Loucy (cell line): ENCODE measurements around the gene TRAP1.

Experiments used
- EZH2phosphoT487 ChIP-seq: fragments of 200-600 bp; IDR thresholded peaks from 2 replicates; pipeline ENCODE4 v1.6.1; 2018; ENCODE audit warnings: antibody characterized with exemption, mild to moderate bottlenecking, moderate library complexity, borderline replicate concordance
- TF ChIP-seq, protein P1 (sequence below): fragments of 200-600 bp; sonication (generic); conservative IDR thresholded peaks from 2 replicates; pipeline ENCODE4 v1.5.1; 2014; ENCODE audit warnings: mild to moderate bottlenecking, antibody characterized with exemption, low read length

DNA sequence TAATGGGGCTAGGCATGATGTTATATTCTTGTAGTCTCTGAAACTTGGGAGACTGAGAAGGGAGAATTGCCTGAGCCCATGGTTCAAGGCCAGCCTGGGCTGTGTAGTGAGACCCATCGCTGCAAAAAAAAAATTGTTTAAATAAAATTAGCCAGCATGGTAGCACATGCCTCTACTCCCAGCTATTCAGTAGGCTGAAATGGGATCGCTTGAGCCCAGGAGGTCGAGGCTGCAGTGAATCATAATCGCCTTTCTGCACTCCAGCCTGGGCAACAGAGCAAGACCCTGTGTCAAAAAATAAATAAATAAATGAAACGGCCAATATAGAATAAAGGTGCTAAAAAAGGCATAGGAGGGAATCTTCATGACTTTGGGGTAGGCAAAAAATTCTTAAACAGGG, 92.0 kb downstream of the TRAP1 start:
- TF ChIP-seq, protein P1, sequence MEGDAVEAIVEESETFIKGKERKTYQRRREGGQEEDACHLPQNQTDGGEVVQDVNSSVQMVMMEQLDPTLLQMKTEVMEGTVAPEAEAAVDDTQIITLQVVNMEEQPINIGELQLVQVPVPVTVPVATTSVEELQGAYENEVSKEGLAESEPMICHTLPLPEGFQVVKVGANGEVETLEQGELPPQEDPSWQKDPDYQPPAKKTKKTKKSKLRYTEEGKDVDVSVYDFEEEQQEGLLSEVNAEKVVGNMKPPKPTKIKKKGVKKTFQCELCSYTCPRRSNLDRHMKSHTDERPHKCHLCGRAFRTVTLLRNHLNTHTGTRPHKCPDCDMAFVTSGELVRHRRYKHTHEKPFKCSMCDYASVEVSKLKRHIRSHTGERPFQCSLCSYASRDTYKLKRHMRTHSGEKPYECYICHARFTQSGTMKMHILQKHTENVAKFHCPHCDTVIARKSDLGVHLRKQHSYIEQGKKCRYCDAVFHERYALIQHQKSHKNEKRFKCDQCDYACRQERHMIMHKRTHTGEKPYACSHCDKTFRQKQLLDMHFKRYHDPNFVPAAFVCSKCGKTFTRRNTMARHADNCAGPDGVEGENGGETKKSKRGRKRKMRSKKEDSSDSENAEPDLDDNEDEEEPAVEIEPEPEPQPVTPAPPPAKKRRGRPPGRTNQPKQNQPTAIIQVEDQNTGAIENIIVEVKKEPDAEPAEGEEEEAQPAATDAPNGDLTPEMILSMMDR = no peak
- TF ChIP-seq EZH2phosphoT487 = no peak
